Left lung (tissue), 10 donors: ENCODE measurements around the gene CD226. TPM values are rescaled to one million over a fixed set of nuclear protein-coding genes. Genes with fewer than 3 reads are reported as not detected.
"Not testable (repeated sequence)": the region's sequence is repeated elsewhere in the genome, so short reads cannot be mapped to it uniquely, and the experiment has no call there.

Experiments
- ATAC-seq: fragments of 200-7000 bp; cut with Tn5 transposase; one replicate; pipeline ENCODE4 v1.9.1; 2020; ENCODE audit warnings: moderate library complexity
- DNase-seq, 4 donors: peaks; one replicate each; pipeline ENCODE4 v3.0.0-alpha.2; 2013 to 2020
- H3K27ac ChIP-seq, 2 donors: fragments of 200-600 bp; sonication (generic) in 1 of 2; one replicate each; pipeline versions ENCODE4 v1.5.0 to v1.8.0; 2020 to 2021
- H3K27me3 ChIP-seq, 2 donors: fragments of 200-600 bp; sonication (generic) in 1 of 2; one replicate each; pipeline versions ENCODE4 v1.5.0 to v1.8.0; 2020 to 2021
- H3K36me3 ChIP-seq, 2 donors: fragments of 200-600 bp; sonication (generic) in 1 of 2; one replicate each; pipeline versions ENCODE4 v1.5.0 to v1.8.0; 2020 to 2021
- H3K4me1 ChIP-seq, 2 donors: fragments of 200-600 bp; one replicate each; pipeline ENCODE4 v1.8.0; 2021
- H3K4me3 ChIP-seq, 2 donors: fragments of 200-600 bp; sonication (generic) in 1 of 2; one replicate each; pipeline versions ENCODE4 v1.5.0 to v1.8.0; 2020 to 2021; ENCODE audit warnings: mild to moderate bottlenecking in 1 of 2
- H3K9me3 ChIP-seq, 2 donors: fragments of 200-600 bp; sonication (generic) in 1 of 2; one replicate each; pipeline versions ENCODE4 v1.5.0 to v1.8.0; 2020 to 2021
- CTCF ChIP-seq, 2 donors: fragments of 200-600 bp; sonication (generic) in 1 of 2; IDR thresholded peaks; one replicate each; pipeline versions ENCODE4 v1.5.0 to v1.8.0; 2021; ENCODE audit warnings: antibody characterized with exemption in 2 of 2
- intact Hi-C, 2 donors: fragments of 100-400 bp; cut with DNase I; formaldehyde crosslinking; loops; one replicate each; pipeline versions ENCODE4 v1.11.2 to v1.14.2; 2022
- polyA plus RNA-seq, 6 donors: library from polyadenylated mRNA; unstranded; fragments of 120-200 nt; gene quantifications; one replicate each; pipeline ENCODE4 v1.2.1, GENCODE V29; 2013; ENCODE audit not compliant: insufficient read length in 6 of 6
- total RNA-seq, 2 donors: library from RNA; stranded (reverse); fragmentation: NEBNext Ultra II Directional; extraction: Animal tissue kit (Norgen Biotek cat#: 25700); gene quantifications; one replicate each; pipeline ENCODE4 v1.2.1, GENCODE V29; 2021
- donor health status: DM: no; HTN: yes; CAD: no.
- donor health status: DM: no; HTN: no; CAD: no.

Gene CD226
- total and polyA plus RNA-seq, 8 donors: 2.2 to 5.6 (median 2.9) TPM

- no peak for DNase-seq
- Histone ChIP-seq H3K27me3 (no peaks in the 10 kb centered on the region), H3K4me1 (no peaks in the 10 kb centered on the region), H3K27ac (no peak overlapping the region), H3K36me3 (peaks cover 0 to 10% of the 10 kb centered on the region in 2 donors), H3K9me3 (peaks cover 0 to 16% of the 10 kb centered on the region in 2 donors), H3K4me3 (no peak overlapping the region)
- no peak for TF ChIP-seq CTCF (IDR thresholded peaks at IDR 0.05)
- intact Hi-C loops: no loop called here
- ATAC-seq: no peak
Measured at GRCh38 chr18:69980982-69981804, 33.5 kb upstream of the CD226 start.

GRCh38 chr18:69980509-69980908, 32.8 kb upstream of the CD226 start:
- Histone ChIP-seq H3K27ac (no peak overlapping the region), H3K27me3 (no peaks in the 10 kb centered on the region), H3K36me3 (peaks cover 0 to 10% of the 10 kb centered on the region in 2 donors), H3K9me3 (peaks cover 0 to 20% of the 10 kb centered on the region in 2 donors), H3K4me3 (no peak overlapping the region), H3K4me1 (no peaks in the 10 kb centered on the region)
- intact Hi-C loops: no loop called here
- DNase-seq: no peak
- no peak for TF ChIP-seq CTCF (IDR thresholded peaks at IDR 0.05)
- ATAC-seq: no peak

GRCh38 chr18:69978732-69979715, 31.4 kb upstream of the CD226 start:
- H3K36me3 ChIP-seq: peaks cover 0 to 10% of the 10 kb centered on the region in 2 donors
- no peaks in the 10 kb centered on the region for H3K27me3 ChIP-seq
- no peak for ATAC-seq
- no peak overlapping the region for H3K27ac ChIP-seq
- DNase-seq: no peak
- intact Hi-C loops: no loop called here
- no peak for TF ChIP-seq CTCF (IDR thresholded peaks at IDR 0.05)
- no peak overlapping the region for H3K4me3 ChIP-seq
- H3K9me3 ChIP-seq: peaks cover 0 to 26% of the 10 kb centered on the region in 2 donors
- H3K4me1 ChIP-seq: no peaks in the 10 kb centered on the region

- ATAC-seq, intact Hi-C loops, H3K4me3 ChIP-seq, H3K27ac ChIP-seq, DNase-seq, H3K27me3 ChIP-seq, H3K4me1 ChIP-seq: not testable (repeated sequence)
- H3K9me3 ChIP-seq: peaks cover 0 to 41% of the 10 kb centered on the region in 2 donors
- peaks cover 0 to 10% of the 10 kb centered on the region in 2 donors for H3K36me3 ChIP-seq
Measured at GRCh38 chr18:69975294-69975693, 27.6 kb upstream of the CD226 start.

- ATAC-seq: no peak
- Histone ChIP-seq H3K4me1 (no peaks in the 10 kb centered on the region), H3K36me3 (peaks cover 0 to 10% of the 10 kb centered on the region in 2 donors), H3K27me3 (no peaks in the 10 kb centered on the region), H3K9me3 (peaks cover 0 to 41% of the 10 kb centered on the region in 2 donors), H3K27ac (no peak overlapping the region), H3K4me3 (no peak overlapping the region)
- no peak for TF ChIP-seq CTCF (IDR thresholded peaks at IDR 0.05)
- no peak for DNase-seq
- intact Hi-C loops: no loop called here
Measured at GRCh38 chr18:69974365-69974764, 26.7 kb upstream of the CD226 start.
